ENCODE results near the gene ZFP69B. TPM values are rescaled to one million over a fixed set of nuclear protein-coding genes. Genes with fewer than 3 reads are reported as not detected.
"Not testable (repeated sequence)": the region's sequence is repeated elsewhere in the genome, so short reads cannot be mapped to it uniquely, and the experiment has no call there.

The ZFP69B gene
- total RNA-seq, 1 experiment from 2014 or later = 11.6 TPM

DNA sequence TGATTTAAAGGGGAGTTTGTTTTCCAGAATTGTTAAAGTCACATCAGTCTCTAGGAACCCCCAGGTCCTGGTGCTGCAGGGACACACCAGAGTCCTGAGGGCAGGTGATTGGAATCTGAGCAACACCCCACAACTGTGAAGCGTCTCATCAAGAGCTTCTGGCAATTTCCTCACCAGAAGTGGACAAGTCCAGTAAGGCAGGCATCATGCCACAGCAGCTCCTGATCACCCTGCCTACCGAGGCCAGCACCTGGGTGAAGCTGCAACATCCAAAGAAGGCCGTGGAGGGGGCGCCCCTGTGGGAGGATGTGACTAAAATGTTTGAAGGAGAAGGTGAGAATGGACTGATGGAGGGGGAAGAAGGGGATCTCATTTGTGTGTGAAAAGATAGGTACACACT is 28.9 kb downstream of the ZFP69B start:
- H3K36me3 ChIP-seq (ENCODE audit: control insufficient read depth, insufficient read depth, low read length) = no peaks in the 10 kb centered on the region
- peaks cover 4% of the 10 kb centered on the region; the same call in 1 of the 2 replicates for H3K4me1 ChIP-seq (ENCODE audit: control insufficient read depth, insufficient read depth, low read length)
- TF ChIP-seq, protein P1, sequence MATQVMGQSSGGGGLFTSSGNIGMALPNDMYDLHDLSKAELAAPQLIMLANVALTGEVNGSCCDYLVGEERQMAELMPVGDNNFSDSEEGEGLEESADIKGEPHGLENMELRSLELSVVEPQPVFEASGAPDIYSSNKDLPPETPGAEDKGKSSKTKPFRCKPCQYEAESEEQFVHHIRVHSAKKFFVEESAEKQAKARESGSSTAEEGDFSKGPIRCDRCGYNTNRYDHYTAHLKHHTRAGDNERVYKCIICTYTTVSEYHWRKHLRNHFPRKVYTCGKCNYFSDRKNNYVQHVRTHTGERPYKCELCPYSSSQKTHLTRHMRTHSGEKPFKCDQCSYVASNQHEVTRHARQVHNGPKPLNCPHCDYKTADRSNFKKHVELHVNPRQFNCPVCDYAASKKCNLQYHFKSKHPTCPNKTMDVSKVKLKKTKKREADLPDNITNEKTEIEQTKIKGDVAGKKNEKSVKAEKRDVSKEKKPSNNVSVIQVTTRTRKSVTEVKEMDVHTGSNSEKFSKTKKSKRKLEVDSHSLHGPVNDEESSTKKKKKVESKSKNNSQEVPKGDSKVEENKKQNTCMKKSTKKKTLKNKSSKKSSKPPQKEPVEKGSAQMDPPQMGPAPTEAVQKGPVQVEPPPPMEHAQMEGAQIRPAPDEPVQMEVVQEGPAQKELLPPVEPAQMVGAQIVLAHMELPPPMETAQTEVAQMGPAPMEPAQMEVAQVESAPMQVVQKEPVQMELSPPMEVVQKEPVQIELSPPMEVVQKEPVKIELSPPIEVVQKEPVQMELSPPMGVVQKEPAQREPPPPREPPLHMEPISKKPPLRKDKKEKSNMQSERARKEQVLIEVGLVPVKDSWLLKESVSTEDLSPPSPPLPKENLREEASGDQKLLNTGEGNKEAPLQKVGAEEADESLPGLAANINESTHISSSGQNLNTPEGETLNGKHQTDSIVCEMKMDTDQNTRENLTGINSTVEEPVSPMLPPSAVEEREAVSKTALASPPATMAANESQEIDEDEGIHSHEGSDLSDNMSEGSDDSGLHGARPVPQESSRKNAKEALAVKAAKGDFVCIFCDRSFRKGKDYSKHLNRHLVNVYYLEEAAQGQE (IDR thresholded peaks at IDR 0.05; ENCODE audit: insufficient read depth in 1 of 2, low read depth in 2 of 2, low read length in 1 of 2) = no peak
- no peak for TF ChIP-seq TCF7L2 (IDR thresholded peaks at IDR 0.05; ENCODE audit: low read depth, low read length)
- TF ChIP-seq SIN3A (IDR thresholded peaks at IDR 0.05; ENCODE audit: borderline replicate concordance, insufficient read depth, low read depth, low read length) = no peak
- TF ChIP-seq, protein P2, sequence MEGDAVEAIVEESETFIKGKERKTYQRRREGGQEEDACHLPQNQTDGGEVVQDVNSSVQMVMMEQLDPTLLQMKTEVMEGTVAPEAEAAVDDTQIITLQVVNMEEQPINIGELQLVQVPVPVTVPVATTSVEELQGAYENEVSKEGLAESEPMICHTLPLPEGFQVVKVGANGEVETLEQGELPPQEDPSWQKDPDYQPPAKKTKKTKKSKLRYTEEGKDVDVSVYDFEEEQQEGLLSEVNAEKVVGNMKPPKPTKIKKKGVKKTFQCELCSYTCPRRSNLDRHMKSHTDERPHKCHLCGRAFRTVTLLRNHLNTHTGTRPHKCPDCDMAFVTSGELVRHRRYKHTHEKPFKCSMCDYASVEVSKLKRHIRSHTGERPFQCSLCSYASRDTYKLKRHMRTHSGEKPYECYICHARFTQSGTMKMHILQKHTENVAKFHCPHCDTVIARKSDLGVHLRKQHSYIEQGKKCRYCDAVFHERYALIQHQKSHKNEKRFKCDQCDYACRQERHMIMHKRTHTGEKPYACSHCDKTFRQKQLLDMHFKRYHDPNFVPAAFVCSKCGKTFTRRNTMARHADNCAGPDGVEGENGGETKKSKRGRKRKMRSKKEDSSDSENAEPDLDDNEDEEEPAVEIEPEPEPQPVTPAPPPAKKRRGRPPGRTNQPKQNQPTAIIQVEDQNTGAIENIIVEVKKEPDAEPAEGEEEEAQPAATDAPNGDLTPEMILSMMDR (IDR thresholded peaks at IDR 0.05) = no peak
- no peak for TF ChIP-seq POLR2AphosphoS5 (IDR thresholded peaks at IDR 0.05; ENCODE audit: low read depth, low read length)
- intact Hi-C loops (cut with micrococcal nuclease; ENCODE audit: unreplicated experiment) = no loop called here
- H3K27ac ChIP-seq (ENCODE audit: low read length) = no peak overlapping the region
- CTCF ChIA-PET = no interaction called here
- no peak for ATAC-seq
- no TSS peak for BruUV-seq (replicated peaks)
- no peak for DNase-seq (ENCODE audit: low read depth, low spot score)
- POLR2A ChIA-PET = interaction anchor here (0.6 kb wide), 1 partner anchor 1557 kb away, joined by 11 read pairs; no protein-coding TSS in a partner anchor
- no peak overlapping the region for H3K4me3 ChIP-seq (ENCODE audit: low read depth in 2 of 2, low read length in 2 of 2)
- in situ Hi-C loops (cut with HindIII; ENCODE audit: low pct_unique_long_range_greater_than_20kb, low sequenced_read_pairs) = no loop called here
- peaks cover 18% of the 10 kb centered on the region for H3K9me3 ChIP-seq (ENCODE audit: control insufficient read depth, insufficient read depth, low read depth, low read length)
- no peaks in the 10 kb centered on the region for H3K27me3 ChIP-seq (ENCODE audit: control insufficient read depth, insufficient read depth, low read length)

DNA sequence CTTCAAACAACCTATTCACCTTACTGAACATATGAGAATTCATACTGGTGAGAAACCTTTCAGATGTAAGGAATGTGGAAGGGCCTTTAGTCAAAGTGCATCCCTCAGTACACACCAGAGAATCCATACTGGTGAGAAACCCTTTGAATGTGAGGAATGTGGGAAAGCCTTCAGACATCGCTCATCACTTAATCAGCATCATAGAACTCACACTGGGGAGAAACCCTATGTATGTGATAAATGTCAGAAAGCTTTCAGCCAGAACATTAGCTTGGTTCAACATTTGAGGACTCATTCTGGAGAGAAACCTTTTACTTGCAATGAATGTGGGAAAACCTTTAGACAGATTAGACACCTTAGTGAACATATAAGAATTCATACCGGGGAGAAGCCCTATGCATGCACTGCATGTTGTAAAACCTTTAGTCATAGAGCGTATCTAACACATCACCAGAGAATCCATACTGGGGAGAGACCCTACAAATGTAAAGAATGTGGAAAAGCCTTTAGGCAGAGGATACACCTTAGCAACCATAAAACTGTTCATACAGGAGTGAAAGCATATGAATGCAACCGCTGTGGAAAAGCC is 45.1 kb downstream of the ZFP69B start:
- H3K36me3 ChIP-seq (ENCODE audit: control insufficient read depth, insufficient read depth, low read length) = peaks cover 5% of the 10 kb centered on the region; the same call in 1 of the 2 replicates
- TF ChIP-seq POLR2AphosphoS5 (IDR thresholded peaks at IDR 0.05; ENCODE audit: low read depth, low read length) = no peak
- TF ChIP-seq, protein P1 (IDR thresholded peaks at IDR 0.05; ENCODE audit: insufficient read depth in 1 of 2, low read depth in 2 of 2, low read length in 1 of 2) = no peak
- no peak for TF ChIP-seq TCF7L2 (IDR thresholded peaks at IDR 0.05; ENCODE audit: low read depth, low read length)
- TF ChIP-seq, protein P2 (IDR thresholded peaks at IDR 0.05) = no peak
- TF ChIP-seq SIN3A (IDR thresholded peaks at IDR 0.05; ENCODE audit: borderline replicate concordance, insufficient read depth, low read depth, low read length) = no peak
- no peaks in the 10 kb centered on the region for H3K4me1 ChIP-seq (ENCODE audit: control insufficient read depth, insufficient read depth, low read length)
- no peak overlapping the region for H3K4me3 ChIP-seq (ENCODE audit: low read depth in 2 of 2, low read length in 2 of 2)
- ATAC-seq (no peak), DNase-seq (ENCODE audit: low read depth, low spot score) (no peak)
- TSS peak; percentile 67 for BruUV-seq (replicated peaks)
- in situ Hi-C loops (cut with HindIII; ENCODE audit: low pct_unique_long_range_greater_than_20kb, low sequenced_read_pairs) = no loop called here
- H3K27me3 ChIP-seq (ENCODE audit: control insufficient read depth, insufficient read depth, low read length) = no peaks in the 10 kb centered on the region
- ChIA-PET CTCF (no interaction called here), POLR2A (no interaction called here)
- intact Hi-C loops (cut with micrococcal nuclease; ENCODE audit: unreplicated experiment) = no loop called here
- H3K27ac ChIP-seq (ENCODE audit: low read length) = no peak overlapping the region
- peaks cover 75% of the 10 kb centered on the region for H3K9me3 ChIP-seq (ENCODE audit: control insufficient read depth, insufficient read depth, low read depth, low read length)

DNA sequence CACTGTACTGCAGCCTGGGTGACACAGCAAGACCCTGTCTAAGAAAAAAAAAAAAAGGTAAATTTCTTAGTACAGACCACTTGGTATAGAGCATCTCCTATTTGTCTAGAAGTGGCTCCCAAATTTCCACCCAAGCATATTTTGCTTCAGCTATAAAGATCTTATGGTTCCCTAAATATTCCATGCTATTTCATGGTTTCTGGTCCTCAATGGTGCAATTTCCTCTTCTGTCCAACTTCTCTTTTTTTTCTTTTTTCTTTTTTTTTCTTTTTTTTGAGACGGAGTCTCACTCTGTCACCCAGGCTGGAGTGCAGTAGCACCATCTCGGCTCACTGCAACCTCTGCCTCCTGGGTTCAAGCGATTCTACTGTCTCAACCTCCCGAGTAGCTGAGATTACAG is 52.4 kb downstream of the ZFP69B start:
- H3K27ac ChIP-seq (ENCODE audit: low read length); H3K4me3 ChIP-seq (ENCODE audit: low read depth in 2 of 2, low read length in 2 of 2); H3K36me3 ChIP-seq (ENCODE audit: control insufficient read depth, insufficient read depth, low read length); BruUV-seq (replicated peaks); POLR2A ChIA-PET; ATAC-seq; H3K27me3 ChIP-seq (ENCODE audit: control insufficient read depth, insufficient read depth, low read length); in situ Hi-C loops (cut with HindIII; ENCODE audit: low pct_unique_long_range_greater_than_20kb, low sequenced_read_pairs); intact Hi-C loops (cut with micrococcal nuclease; ENCODE audit: unreplicated experiment); H3K4me1 ChIP-seq (ENCODE audit: control insufficient read depth, insufficient read depth, low read length); DNase-seq (ENCODE audit: low read depth, low spot score): not testable (repeated sequence)
- CTCF ChIA-PET = interaction anchor here (0.6 kb wide), 1 partner anchor 30 kb away, joined by 3 read pairs; no protein-coding TSS in a partner anchor
- H3K9me3 ChIP-seq (ENCODE audit: control insufficient read depth, insufficient read depth, low read depth, low read length) = peaks cover 40% of the 10 kb centered on the region; the same call in 1 of the 2 replicates
